Activated CD4-positive, CD25-positive, alpha-beta regulatory T cell (primary cell): ENCODE data around the gene IQCF2.
"Not testable (repeated sequence)": the region's sequence is repeated elsewhere in the genome, so short reads cannot be mapped to it uniquely, and the experiment has no call there.

ENCODE experiments used
- DNase-seq, 4 experiments: peaks; one replicate each; lab custom pipeline; 2025; lab: John Stamatoyannopoulos, UW

IQCF2 gene

DNA sequence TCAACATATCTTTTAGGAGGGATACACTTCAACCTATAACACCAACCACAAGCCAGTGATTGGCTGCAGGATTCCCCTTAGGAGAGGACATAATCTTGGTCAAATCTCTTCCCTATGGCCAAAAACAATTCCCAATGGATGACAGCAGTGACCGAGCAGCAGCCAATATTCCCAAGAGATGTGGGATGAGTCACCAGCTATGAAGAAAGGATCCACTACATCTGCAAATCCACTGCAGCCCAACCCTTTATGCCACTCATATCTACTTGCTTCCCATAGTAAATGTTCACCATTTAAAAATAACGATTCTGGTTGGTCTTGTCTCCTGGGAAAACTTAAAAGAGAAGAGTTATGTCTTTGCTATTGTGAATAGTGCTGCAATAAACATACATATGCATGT is 18.5 kb downstream of the IQCF2 start:
- DNase-seq, result no peak

DNA sequence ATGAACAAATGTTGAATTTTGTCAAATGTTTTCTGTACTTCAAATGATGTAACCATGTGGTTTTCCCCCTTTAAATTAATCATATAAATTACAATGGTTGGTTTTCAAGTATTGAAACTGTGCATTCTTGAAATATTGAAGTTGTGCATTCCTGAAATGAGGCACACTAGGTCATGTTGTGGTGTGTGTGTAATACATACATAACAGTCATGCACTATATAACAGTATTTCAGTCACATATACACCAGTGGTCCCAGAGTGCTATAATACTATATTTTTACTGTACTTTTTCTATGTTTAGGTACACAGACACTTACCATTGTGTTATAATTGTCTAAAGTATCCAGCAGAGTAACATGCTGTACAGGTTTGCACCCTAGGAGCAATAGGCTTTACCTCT is 25.0 kb downstream of the IQCF2 start:
- no peak for DNase-seq

- DNase-seq, result no peak
These were observed 26.2 kb downstream of the IQCF2 start for GRCh38 chr3:51887620-51888019.

DNA sequence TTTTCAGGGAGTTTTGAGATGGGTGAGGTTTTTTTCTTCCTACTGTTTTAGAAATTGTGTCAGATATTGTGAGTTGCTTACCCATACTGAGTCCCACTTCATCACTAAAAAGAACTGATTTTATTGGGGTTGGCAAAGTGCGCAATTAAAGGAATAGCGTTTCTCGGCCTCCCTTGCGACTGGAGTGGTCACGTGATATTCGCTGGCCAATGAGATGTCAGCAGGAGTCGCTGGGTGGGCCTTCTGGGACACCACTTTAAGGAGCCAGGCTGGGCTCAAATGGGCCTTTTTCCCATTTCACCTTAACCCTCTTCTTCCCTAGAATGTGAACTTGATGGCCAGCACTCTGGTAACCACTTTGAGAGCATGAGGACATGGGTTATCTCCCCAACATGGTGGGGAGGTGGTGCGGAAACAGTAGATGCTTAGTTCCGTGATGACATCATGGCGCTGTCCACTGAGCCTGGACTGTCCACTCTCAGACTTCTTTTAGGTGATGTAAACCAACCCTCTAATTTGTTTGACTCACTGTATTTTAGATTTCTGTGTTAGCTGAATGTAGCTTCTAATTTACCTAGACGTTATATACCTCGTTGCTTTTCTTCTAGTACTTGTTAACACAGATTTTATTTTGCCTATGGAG is 27.2 kb downstream of the IQCF2 start:
- no peak for DNase-seq

- DNase-seq, result no peak
These were observed 30.0 kb downstream of the IQCF2 start for GRCh38 chr3:51891242-51892039.

DNA sequence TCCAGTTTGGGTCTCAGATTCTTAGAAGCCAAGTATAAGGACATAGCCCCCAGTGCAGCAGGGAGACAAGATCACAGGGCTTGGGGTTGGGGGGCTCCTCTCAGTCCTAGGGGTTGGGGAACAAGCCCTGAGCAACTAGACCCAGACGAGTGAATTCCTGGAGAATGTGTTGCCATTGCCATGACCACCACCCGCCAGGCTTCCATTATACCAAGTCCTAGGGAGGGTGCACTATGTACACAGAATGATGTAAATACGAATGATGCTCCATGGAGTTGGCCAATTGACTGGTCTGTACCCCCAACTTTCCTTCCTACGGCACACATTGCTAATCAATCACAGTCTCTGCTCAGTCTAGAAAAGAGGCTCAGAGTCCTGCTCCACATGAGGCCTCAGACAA is 33.0 kb downstream of the IQCF2 start:
- DNase-seq, result no peak

- DNase-seq, result no peak
These were observed 33.5 kb downstream of the IQCF2 start for GRCh38 chr3:51894939-51895338.

GRCh38 chr3:51896607-51897305 is 35.3 kb downstream of the IQCF2 start:
- no peak for DNase-seq

GRCh38 chr3:51897391-51897790 is 36.0 kb downstream of the IQCF2 start:
- DNase-seq, result no peak

- DNase-seq, result not testable (repeated sequence)
These were observed 38.6 kb downstream of the IQCF2 start for GRCh38 chr3:51900043-51900442.

- not testable (repeated sequence) for DNase-seq
These were observed 40.9 kb downstream of the IQCF2 start for GRCh38 chr3:51902361-51902760.

DNA sequence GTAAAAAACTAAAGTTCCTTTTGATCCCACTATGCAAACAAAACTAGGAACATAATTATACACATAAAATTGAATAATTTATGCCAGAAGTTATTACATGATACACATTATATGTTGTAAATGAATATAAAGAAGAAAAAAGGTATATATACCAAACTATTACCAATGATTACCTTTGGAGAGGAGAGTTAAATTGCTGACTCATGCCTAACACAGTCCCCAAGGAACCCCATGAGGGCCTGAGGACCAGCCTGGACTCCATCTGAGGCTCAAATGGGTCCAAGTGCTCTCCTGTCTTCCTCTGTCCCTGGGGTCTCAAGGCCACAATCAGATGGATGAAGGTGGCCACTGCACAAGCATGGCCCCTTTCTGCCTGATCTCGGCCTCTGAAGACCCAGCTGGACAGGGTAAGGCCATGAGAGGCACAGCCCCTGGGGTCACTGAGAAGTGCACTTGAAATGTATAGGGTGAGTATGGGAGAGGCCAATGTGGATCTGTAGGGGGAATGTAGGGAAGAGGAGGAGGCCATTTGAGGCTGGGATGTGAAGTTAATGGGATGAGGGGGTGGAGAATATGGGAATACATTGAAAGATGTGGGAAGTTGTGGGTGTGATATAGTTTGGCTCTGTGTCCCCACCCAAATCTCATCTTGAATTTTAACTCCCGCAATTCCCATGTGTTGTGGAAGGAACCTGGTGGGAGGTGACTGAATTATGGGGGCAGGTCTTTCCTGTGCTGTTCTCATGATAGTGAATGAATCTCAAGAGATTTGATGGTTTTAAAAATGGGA is 42.8 kb downstream of the IQCF2 start:
- DNase-seq, result no peak

DNA sequence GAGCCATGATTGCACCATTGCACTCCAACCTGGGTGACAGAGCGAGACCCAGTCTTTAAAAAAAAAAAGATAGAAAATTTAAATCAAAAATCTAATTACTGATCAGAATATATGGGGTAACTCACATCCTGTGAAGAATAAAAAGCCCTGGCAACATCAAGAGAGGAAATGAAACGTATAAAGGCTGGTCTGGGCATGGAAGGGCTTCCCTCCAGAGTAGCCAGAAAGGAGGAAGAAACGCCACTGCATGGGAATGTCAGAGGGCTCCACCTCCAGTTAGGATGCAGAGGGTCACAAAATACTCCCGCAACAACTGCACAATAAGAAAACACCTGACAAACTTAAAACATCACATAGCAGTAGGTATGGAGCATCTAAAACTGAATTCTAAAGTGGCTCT is 46.6 kb downstream of the IQCF2 start:
- DNase-seq, result no peak
